T-cell (primary cell): ENCODE measurements around the gene TAF1L. TPM values are rescaled to one million over a fixed set of nuclear protein-coding genes. Genes with fewer than 3 reads are reported as not detected.

Source experiments
- ATAC-seq, 4 experiments: fragments of 200-7000 bp in 3 of 4; fragments of 150-1000 bp in 1 of 4; cut with Tn5 transposase; replicated peaks in 1 of 4; 1 replicate in 3 of 4; 2 replicates in 1 of 4; pipeline ENCODE4 v1.10.0; 2021; ENCODE audit warnings: moderate library complexity in 3 of 4, mild to moderate bottlenecking in 2 of 4, moderate number of reproducible peaks in 1 of 4
- CTCF ChIA-PET, 2 donors: fragments of 300-600 bp; sonication (Branson Sonifier 250); formaldehyde crosslinking; loops; one replicate each; lab custom pipeline; 2022; ENCODE audit warnings: antibody characterized with exemption in 2 of 2; lab: Charles Lee
- POLR2A ChIA-PET, 2 donors: fragments of 300-600 bp; sonication (Branson Sonifier 250); formaldehyde crosslinking; loops; one replicate each; lab custom pipeline; 2022; ENCODE audit warnings: antibody characterized with exemption in 2 of 2; lab: Charles Lee
- DNase-seq, 35 experiments: peaks; one replicate each; pipeline versions ENCODE4 v3.0.0 to v3.0.0-alpha.2; 2013 to 2023
- H3K27ac ChIP-seq: one replicate; pipeline ENCODE4 v1.5.1; 2013; ENCODE audit warnings: low read length
- H3K27me3 ChIP-seq, 2 experiments: replicated peaks in 1 of 2; 1 replicate in 1 of 2; 2 replicates in 1 of 2; pipeline versions ENCODE4 v1.6.1 to v1.7.0; 2013; ENCODE audit warnings: low read length in 1 of 2, mixed read lengths in 1 of 2; ENCODE audit not compliant: control insufficient read depth in 2 of 2, insufficient read depth in 2 of 2; ENCODE audit errors: extremely low read depth in 1 of 2
- H3K36me3 ChIP-seq, 2 donors: 1 replicate in 1 of 2; 2 replicates in 1 of 2; pipeline versions ENCODE4 v1.6.1 to v1.7.0; 2013; ENCODE audit warnings: low read length in 1 of 2; ENCODE audit not compliant: control insufficient read depth in 2 of 2, insufficient read depth in 1 of 2; ENCODE audit errors: extremely low read depth in 1 of 2
- H3K4me1 ChIP-seq, 2 experiments: 1 replicate in 1 of 2; 2 replicates in 1 of 2; pipeline versions ENCODE4 v1.6.1 to v1.7.0; 2013; ENCODE audit warnings: low read length in 2 of 2, mixed read lengths in 1 of 2; ENCODE audit not compliant: insufficient read depth in 2 of 2, control insufficient read depth in 1 of 2; ENCODE audit errors: extremely low read depth in 1 of 2
- H3K4me3 ChIP-seq, 2 donors: 1 replicate in 1 of 2; 2 replicates in 1 of 2; pipeline versions ENCODE4 v1.5.1 to v1.7.0; 2013; ENCODE audit warnings: mild to moderate bottlenecking in 2 of 2, low read length in 1 of 2, moderate library complexity in 1 of 2; ENCODE audit not compliant: control insufficient read depth in 1 of 2; ENCODE audit errors: extremely low read depth in 1 of 2
- H3K9me3 ChIP-seq: 2 replicates; pipeline ENCODE4 v1.7.0; 2013
- H3K27ac Mint-ChIP-seq, 2 donors: one replicate each; pipeline ENCODE4 v1.8.0; 2020 to 2021; ENCODE audit warnings: mild to moderate bottlenecking in 2 of 2, mixed read lengths in 2 of 2
- H3K27me3 Mint-ChIP-seq, 2 donors: one replicate each; pipeline ENCODE4 v1.8.0; 2021 to 2022; ENCODE audit warnings: mixed read lengths in 2 of 2
- H3K36me3 Mint-ChIP-seq: one replicate; pipeline ENCODE4 v1.8.0; 2021; ENCODE audit warnings: mixed read lengths
- H3K4me1 Mint-ChIP-seq, 3 donors: one replicate each; pipeline ENCODE4 v1.8.0; 2020 to 2022; ENCODE audit warnings: mixed read lengths in 3 of 3, mild to moderate bottlenecking in 1 of 3
- H3K4me3 Mint-ChIP-seq, 3 donors: one replicate each; pipeline ENCODE4 v1.8.0; 2020 to 2022; ENCODE audit warnings: mild to moderate bottlenecking in 3 of 3, mixed read lengths in 3 of 3, moderate library complexity in 3 of 3
- H3K9me3 Mint-ChIP-seq, 3 donors: one replicate each; pipeline ENCODE4 v1.8.0; 2020 to 2022; ENCODE audit warnings: mixed read lengths in 3 of 3
- WGBS: methylation state at CpG from one replicate; pipeline ENCODE4 v1.1.5; 2013; ENCODE audit warnings: missing lambda C conversion rate; ENCODE audit not compliant: insufficient coverage; 5-methylcytosine and 5-hydroxymethylcytosine counted together
- total RNA-seq, 35 experiments: library from RNA in 6 of 35; stranded (reverse) in 6 of 35; fragments of 120-200 nt in 1 of 35; gene quantifications; one replicate each; pipeline versions ENCODE4 v1.2.1 to v1.2.4 and lab custom pipeline; 2013 to 2026

Gene TAF1L
- not detected for total RNA-seq
- 0.04 TPM for total RNA-seq (2013)
- 0 to 0.75 (median 0.26) reads per million in 29 experiments for total RNA-seq (lab: John Stamatoyannopoulos, UW)

GRCh38 chr9:32635362-32635761, at the start of gene TAF1L:
TAF1L (minus strand) TSS chr9:32635669; CDS start chr9:32635579, 90 bp downstream.
- Histone ChIP-seq H3K36me3 (no peaks in the 10 kb centered on the region), H3K27ac (no peak within 1 kb of the TSS), H3K9me3 (no peaks in the 10 kb centered on the region), H3K4me3 (no peak within 1 kb of the TSS), H3K27me3 (peaks cover 0 to 5% of the 10 kb centered on the region in 2 experiments), H3K4me1 (no peaks in the 10 kb centered on the region)
- 92% methylated on average over 15 of the region's 23 CpGs for WGBS
- Mint-ChIP-seq H3K27me3 (peaks cover 7 to 10% of the 10 kb centered on the region in 2 donors), H3K4me1 (no peaks in the 10 kb centered on the region), H3K36me3 (no peaks in the 10 kb centered on the region), H3K27ac (no peak within 1 kb of the TSS), H3K4me3 (no peak within 1 kb of the TSS), H3K9me3 (peaks cover 0 to 7% (median 0%) of the 10 kb centered on the region in 3 donors)
- DNase-seq (no peak), ATAC-seq (no peak)
- ChIA-PET POLR2A (no interaction called here), CTCF (no interaction called here)

- no peak overlapping the region for H3K27ac Mint-ChIP-seq
- peaks cover 12 to 34% (median 23%) of the 10 kb centered on the region in 3 donors for H3K9me3 Mint-ChIP-seq
- ChIA-PET POLR2A (no interaction called here), CTCF (no interaction called here)
- peaks cover 20 to 25% of the 10 kb centered on the region in 2 donors for H3K27me3 Mint-ChIP-seq
- Histone ChIP-seq H3K4me3 (no peak overlapping the region), H3K4me1 (no peaks in the 10 kb centered on the region), H3K36me3 (no peaks in the 10 kb centered on the region), H3K27me3 (peaks cover 0 to 2% of the 10 kb centered on the region in 2 experiments), H3K27ac (no peak overlapping the region), H3K9me3 (no peaks in the 10 kb centered on the region)
- no peak overlapping the region for H3K4me3 Mint-ChIP-seq
- no peaks in the 10 kb centered on the region for H3K4me1 Mint-ChIP-seq
- WGBS = no CpG with 5 or more reads among the region's 1 CpG
- ATAC-seq (no peak), DNase-seq (no peak)
- no peaks in the 10 kb centered on the region for H3K36me3 Mint-ChIP-seq
Observed at GRCh38 chr9:32681751-32682150, 46.3 kb upstream of the TAF1L start.

- H3K4me1 ChIP-seq = no peaks in the 10 kb centered on the region
- Mint-ChIP-seq H3K4me3 (no peak overlapping the region), H3K9me3 (peaks cover 6 to 20% (median 11%) of the 10 kb centered on the region in 3 donors), H3K27me3 (peaks cover 24 to 26% of the 10 kb centered on the region in 2 donors), H3K36me3 (no peaks in the 10 kb centered on the region), H3K4me1 (no peaks in the 10 kb centered on the region), H3K27ac (no peak overlapping the region)
- WGBS = 71% methylated on average over 1 of the region's 1 CpG
- POLR2A ChIA-PET = no interaction called here
- no peak for ATAC-seq
- H3K4me3 ChIP-seq = no peak overlapping the region
- H3K36me3 ChIP-seq = no peaks in the 10 kb centered on the region
- CTCF ChIA-PET = no interaction called here
- H3K27ac ChIP-seq = no peak overlapping the region
- no peaks in the 10 kb centered on the region for H3K9me3 ChIP-seq
- peaks cover 0 to 6% of the 10 kb centered on the region in 2 experiments for H3K27me3 ChIP-seq
- DNase-seq = no peak
Observed at GRCh38 chr9:32677931-32678330, 42.5 kb upstream of the TAF1L start.

- CTCF ChIA-PET = no interaction called here
Observed at GRCh38 chr9:32672469-32672868, 37.0 kb upstream of the TAF1L start.

GRCh38 chr9:32671333-32671732, 35.9 kb upstream of the TAF1L start:
- Histone ChIP-seq H3K4me3 (no peak overlapping the region), H3K4me1 (no peaks in the 10 kb centered on the region), H3K9me3 (no peaks in the 10 kb centered on the region), H3K27ac (no peak overlapping the region), H3K36me3 (no peaks in the 10 kb centered on the region), H3K27me3 (peaks cover 0 to 11% of the 10 kb centered on the region in 2 experiments)
- ATAC-seq = no peak
- ChIA-PET POLR2A (no interaction called here), CTCF (no interaction called here)
- H3K36me3 Mint-ChIP-seq = no peaks in the 10 kb centered on the region
- peaks cover 0 to 8% of the 10 kb centered on the region in 2 donors for H3K27me3 Mint-ChIP-seq
- H3K27ac Mint-ChIP-seq = no peak overlapping the region
- H3K4me3 Mint-ChIP-seq = no peak overlapping the region
- no peaks in the 10 kb centered on the region for H3K9me3 Mint-ChIP-seq
- WGBS = 88% methylated on average over 1 of the region's 1 CpG
- no peak for DNase-seq
- H3K4me1 Mint-ChIP-seq = no peaks in the 10 kb centered on the region

More at GRCh38 chr9:32672469-32672868, 37.0 kb upstream of the TAF1L start:
- Histone ChIP-seq H3K36me3 (no peaks in the 10 kb centered on the region), H3K4me3 (no peak overlapping the region), H3K9me3 (no peaks in the 10 kb centered on the region), H3K4me1 (no peaks in the 10 kb centered on the region), H3K27me3 (peaks cover 0 to 11% of the 10 kb centered on the region in 2 experiments), H3K27ac (no peak overlapping the region)
- no peak overlapping the region for H3K4me3 Mint-ChIP-seq
- no peaks in the 10 kb centered on the region for H3K4me1 Mint-ChIP-seq
- POLR2A ChIA-PET = no interaction called here
- no peaks in the 10 kb centered on the region for H3K9me3 Mint-ChIP-seq
- no peak overlapping the region for H3K27ac Mint-ChIP-seq
- no CpG with 5 or more reads among the region's 6 CpGs for WGBS
- H3K36me3 Mint-ChIP-seq = no peaks in the 10 kb centered on the region
- no peak for ATAC-seq
- DNase-seq = no peak
- peaks cover 6 to 19% of the 10 kb centered on the region in 2 donors for H3K27me3 Mint-ChIP-seq

- Mint-ChIP-seq H3K4me3 (no peak overlapping the region), H3K36me3 (no peaks in the 10 kb centered on the region), H3K4me1 (no peaks in the 10 kb centered on the region), H3K9me3 (peaks cover 0 to 4% (median 3%) of the 10 kb centered on the region in 3 donors), H3K27me3 (peaks cover 9 to 23% of the 10 kb centered on the region in 2 donors), H3K27ac (no peak overlapping the region)
- DNase-seq (no peak), ATAC-seq (no peak)
- Histone ChIP-seq H3K9me3 (no peaks in the 10 kb centered on the region), H3K27ac (no peak overlapping the region), H3K27me3 (peaks cover 0 to 3% of the 10 kb centered on the region in 2 experiments), H3K4me3 (no peak overlapping the region), H3K36me3 (no peaks in the 10 kb centered on the region), H3K4me1 (no peaks in the 10 kb centered on the region)
- 100% methylated on average over 1 of the region's 3 CpGs for WGBS
- CTCF ChIA-PET = no interaction called here
- POLR2A ChIA-PET = no interaction called here
Observed at GRCh38 chr9:32665101-32665500, 29.6 kb upstream of the TAF1L start.

GRCh38 chr9:32663741-32664140, 28.3 kb upstream of the TAF1L start:
- CTCF ChIA-PET = no interaction called here
- H3K36me3 ChIP-seq = no peaks in the 10 kb centered on the region
- Mint-ChIP-seq H3K36me3 (no peaks in the 10 kb centered on the region), H3K27ac (no peak overlapping the region), H3K4me3 (no peak overlapping the region), H3K27me3 (peaks cover 10 to 21% of the 10 kb centered on the region in 2 donors), H3K4me1 (no peaks in the 10 kb centered on the region), H3K9me3 (peaks cover 0 to 4% (median 3%) of the 10 kb centered on the region in 3 donors)
- peaks cover 0 to 2% of the 10 kb centered on the region in 2 experiments for H3K27me3 ChIP-seq
- DNase-seq (no peak), ATAC-seq (no peak)
- H3K4me1 ChIP-seq = no peaks in the 10 kb centered on the region
- POLR2A ChIA-PET = no interaction called here
- H3K9me3 ChIP-seq = no peaks in the 10 kb centered on the region
- no peak overlapping the region for H3K4me3 ChIP-seq
- WGBS = no CpG with 5 or more reads among the region's 3 CpGs
- H3K27ac ChIP-seq = no peak overlapping the region
